Stimulated activated naive CD8-positive, alpha-beta T cell treated with anti-CD3 and anti-CD28 coated beads, Interleukin-15, Interleukin-2, amounts not matched to agents 100 U/mL and 50 U/mL, for 24 hours (primary cell): Measurements from ENCODE around the gene MDFI.
A peak's percentile ranks its signal among the peaks of the same experiment; 100 is the strongest.

Experiments
- ATAC-seq: fragments of 150-1000 bp; cut with Tn5 transposase; one replicate; pipeline ENCODE4 v1.10.0; 2021
- DNase-seq: peaks from one replicate; pipeline ENCODE4 v3.0.0; 2021

The MDFI gene, protein sequence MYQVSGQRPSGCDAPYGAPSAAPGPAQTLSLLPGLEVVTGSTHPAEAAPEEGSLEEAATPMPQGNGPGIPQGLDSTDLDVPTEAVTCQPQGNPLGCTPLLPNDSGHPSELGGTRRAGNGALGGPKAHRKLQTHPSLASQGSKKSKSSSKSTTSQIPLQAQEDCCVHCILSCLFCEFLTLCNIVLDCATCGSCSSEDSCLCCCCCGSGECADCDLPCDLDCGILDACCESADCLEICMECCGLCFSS

DNA sequence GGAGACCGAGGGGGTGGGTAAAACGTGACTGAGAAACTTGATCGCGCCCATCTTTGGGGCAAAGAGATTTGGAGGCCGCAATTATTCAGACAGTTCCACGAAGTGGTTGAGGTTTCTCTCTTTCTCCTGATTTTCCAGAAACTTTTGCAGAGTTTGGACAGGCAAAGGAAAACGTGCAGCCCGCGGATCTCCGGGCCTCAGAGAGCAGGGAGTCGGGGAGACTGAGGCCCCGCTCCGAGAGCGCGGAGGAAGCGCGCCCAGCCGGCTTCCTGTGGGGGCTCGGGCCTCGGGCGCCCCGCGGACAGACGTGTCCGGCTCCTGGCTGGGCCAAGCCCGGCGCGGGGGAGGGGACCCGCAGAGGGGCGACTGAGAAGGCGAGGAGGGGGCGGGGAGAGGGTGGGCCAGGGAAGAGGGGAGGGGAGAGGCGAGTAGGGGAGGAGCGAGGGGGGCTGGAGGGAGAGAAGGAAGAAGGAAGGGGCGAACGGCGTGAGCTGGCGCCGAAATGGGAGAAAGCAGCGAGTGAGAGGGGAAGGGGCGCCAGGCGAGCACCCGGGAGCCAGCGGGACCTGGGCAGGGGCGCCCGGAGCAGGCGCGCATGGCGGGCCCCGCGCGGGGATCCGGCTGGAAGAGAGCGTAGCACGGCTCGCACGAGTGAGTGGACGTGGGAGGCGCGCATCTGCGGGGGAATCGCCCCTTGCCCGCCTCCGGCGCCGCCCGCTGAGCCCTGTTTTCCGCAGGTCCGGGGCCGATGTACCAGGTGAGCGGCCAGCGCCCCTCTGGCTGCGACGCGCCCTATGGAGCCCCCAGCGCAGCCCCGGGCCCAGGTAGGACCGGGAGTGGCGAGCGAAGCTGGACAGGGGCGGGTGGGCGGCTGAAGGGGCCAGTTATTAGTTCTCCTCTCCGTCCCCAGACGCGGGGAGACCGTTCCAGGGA, at the start of gene MDFI:
Gene MDFI, plus strand, starts transcription at position 467 of the 933 bp plus-strand sequence. Its CDS starts 282 bp downstream, at position 749.
- DNase-seq (no peak), ATAC-seq (no peak)

- no peak for DNase-seq
- ATAC-seq: no peak
These were observed 49.0 kb upstream of the MDFI start for GRCh38 chr6:41589223-41589622.

DNA sequence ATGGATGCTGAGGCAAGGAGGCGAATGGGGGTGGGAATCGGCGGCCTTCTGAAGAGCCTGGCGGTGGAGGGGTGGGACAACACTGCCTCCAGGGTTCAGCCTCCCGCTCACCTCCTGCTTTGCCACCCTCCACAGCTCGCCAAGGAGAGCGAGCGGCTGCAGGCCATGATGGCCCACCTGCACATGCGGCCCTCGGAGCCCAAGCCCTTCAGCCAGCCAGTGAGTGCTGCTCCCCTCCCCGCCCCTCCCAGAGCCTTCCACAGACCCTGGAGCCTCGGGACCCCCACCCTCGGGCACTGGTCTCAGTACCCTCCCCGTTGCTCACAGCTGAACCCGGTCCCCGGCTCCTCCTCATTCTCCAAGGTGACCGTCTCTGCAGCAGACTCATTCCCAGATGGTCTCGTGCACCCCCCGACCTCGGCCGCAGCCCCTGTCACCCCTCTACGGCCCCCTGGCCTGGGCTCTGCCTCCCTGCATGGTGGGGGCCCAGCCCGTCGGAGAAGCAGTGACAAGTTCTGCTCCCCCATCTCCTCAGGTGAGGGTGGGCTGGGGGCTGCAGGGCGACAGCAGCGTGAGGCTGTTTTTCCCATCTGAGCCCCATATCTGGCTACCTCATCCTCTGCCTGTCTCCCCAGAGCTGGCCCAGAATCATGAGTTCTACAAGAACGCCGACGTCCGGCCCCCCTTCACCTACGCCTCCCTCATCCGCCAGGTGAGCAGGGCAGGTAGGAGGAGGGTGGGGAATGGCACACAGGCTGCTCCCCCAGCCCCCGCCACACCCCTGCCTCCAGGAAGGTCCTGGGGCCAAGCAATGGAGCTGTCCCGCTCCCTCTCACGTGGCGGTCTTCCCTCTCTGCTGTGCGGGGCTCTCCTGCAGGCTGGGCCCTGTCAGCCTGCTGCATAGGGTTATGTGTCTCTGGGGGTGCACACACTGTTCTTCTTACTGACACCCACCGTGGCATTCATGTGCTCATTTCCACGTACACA, 48.3 kb upstream of the MDFI start:
- no peak for DNase-seq
- ATAC-seq: no peak

DNA sequence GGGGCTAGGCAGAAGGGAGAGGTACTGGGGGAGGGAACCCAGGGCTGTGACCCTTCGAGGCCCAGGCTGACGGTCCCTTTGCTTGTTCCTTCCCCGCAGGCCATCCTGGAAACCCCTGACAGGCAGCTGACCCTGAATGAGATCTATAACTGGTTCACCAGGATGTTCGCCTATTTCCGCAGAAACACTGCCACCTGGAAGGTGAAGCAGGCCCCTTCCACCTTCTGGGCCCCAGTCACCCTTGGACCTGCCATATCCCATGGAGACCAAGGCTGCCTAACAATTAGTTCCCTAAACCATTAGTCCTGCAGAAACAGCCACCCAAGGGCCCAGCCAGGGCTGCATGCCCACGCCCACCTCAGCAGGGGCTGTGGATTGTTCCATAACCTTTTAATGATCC, 47.1 kb upstream of the MDFI start:
- no peak for ATAC-seq
- no peak for DNase-seq

DNA sequence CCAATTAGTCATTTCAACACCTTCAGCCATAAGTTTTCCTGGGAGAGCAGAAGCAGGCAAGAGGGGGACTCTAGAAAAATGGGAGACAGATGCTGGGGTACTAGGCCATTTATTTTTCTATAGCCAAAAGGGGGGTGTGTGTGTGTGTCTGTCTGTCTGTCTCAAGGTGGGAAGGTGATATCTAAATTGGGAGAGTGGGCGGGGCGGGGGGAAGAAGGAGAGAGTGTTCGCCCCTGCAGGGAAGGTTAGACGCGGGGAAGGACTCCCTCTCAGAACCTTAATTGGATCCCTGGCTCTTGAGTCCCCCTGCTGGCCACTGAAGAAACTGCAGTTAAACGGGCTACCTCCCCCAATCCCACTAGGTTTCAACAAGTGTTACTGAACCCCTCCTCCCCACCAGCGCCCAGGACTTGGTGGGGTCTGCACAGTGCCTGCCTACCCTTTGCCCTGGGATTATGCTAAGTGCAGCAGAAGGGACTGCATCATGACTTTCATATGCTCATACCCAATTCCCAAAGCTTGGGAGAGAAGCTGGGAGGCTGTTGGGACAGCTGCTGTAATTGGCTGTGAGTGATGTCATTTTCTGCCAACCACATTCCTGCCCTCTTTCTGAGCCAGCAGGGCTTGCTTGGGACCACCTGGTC, 46.3 kb upstream of the MDFI start:
- ATAC-seq (peak; percentile 68), DNase-seq (peak; percentile 81)

DNA sequence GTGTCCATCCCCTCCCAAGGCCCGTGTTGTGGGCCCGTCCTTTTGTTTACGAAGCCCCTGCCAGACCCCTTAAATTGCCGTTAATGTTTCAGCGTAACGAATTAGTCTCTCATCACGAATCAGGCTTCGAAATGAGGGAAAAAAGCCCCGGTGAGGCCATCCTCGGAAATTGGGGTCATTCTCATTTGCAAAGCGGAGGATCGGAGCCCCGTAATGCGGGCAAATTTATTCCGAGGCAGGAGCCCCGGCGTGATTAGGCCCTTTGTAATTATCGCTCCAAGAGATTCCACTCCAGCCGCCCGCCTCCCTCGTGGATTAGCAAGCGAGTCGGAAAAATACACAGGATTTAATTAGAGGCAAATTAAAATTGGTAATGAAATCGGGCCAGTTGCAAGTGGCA, 44.9 kb upstream of the MDFI start:
- ATAC-seq: no peak
- no peak for DNase-seq

DNA sequence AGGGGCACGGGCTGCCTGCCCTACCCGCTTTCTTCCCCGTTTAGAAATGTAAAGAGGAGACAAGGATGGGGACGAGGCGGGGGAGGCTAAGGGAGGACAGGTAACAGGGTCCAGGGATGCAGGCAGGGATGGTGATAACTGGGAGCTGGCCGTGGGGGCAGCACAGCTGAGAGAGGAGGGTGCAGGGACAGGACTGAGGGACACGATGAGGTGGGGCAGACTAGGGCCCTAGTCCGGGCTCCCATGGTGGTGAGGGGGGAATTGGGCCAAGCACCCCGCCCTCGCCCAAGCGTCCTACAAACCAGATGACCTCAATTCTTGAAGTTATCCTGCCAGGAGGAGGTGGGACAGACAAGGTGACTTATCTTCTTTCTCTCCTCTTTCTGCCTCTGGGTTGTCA, 44.4 kb upstream of the MDFI start:
- DNase-seq (no peak), ATAC-seq (no peak)

DNA sequence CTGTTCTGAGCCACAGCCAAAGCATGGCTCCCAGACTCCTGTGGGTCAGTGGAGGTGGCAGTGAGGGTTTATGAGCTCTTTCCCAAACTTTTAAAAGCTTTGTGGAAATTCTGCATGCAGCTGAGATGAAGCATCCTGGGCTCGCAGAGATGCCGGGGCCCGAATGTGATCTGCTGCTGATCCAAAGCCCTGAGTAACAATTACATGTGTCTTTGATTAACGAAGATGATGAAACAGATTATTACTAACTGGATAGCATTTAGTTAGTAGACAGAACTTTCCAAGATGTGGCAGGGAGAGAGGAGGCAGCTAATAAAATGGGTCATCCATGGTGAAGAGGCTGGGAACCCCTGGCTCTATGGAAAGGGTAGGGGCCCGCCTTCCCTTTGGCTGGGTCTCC, 43.9 kb upstream of the MDFI start:
- ATAC-seq: no peak

GRCh38 chr6:41594766-41595165, 43.5 kb upstream of the MDFI start:
- DNase-seq (no peak), ATAC-seq (no peak)

More for the DNA sequence above, 43.9 kb upstream of the MDFI start:
- no peak for DNase-seq

DNA sequence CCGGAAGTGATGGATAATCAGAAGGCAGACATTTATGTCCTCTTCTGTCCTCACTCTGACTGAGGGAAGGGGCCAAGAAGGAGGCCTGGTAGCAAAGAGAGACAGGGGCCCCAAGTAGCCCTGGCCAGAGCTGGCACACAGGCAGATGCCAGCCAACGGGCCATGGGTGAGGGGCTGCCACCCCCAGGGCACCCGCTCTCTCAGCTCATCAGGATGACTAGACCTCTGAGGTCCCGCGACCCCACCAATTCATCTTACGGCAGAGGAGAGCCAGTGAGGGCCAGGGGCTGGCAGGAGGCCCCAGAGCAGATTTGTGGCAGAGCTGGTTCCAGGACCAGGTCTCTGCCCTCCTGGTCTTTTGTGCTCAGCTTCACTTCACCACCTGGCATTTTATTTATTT, 43.1 kb upstream of the MDFI start:
- ATAC-seq: no peak

DNA sequence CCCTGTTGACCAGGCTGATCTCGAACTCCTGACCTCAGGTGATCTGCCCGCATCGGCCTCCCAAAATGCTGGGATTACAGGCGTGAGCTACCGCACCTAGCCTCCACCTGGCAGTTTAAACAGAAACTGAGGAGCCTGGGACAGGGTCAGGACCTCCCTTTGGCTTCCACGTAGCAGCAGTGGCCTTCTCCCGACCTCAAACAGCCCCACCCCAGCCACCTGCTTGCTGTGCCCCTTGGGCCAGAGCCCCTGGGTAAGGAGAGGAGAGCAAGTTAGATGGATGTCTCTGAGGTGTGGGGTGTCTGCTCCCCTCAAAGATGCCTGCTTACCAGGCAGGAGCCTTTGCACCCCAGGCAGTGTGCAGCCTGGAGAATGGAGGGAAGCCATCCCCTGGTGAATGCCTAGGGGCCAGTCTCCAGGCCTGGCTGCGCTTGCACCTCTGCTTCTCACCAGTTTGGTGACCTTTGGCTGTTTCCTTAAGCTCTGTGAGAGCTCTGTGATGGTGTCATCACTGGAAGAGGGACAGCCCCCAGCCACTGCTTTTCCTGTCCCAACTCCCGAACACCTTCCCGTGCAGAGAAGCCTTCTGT, 42.1 kb upstream of the MDFI start:
- DNase-seq (no peak), ATAC-seq (no peak)

More for the DNA sequence above, 43.1 kb upstream of the MDFI start:
- no peak for DNase-seq

- DNase-seq: no peak
- ATAC-seq: no peak
These were observed 41.5 kb upstream of the MDFI start for GRCh38 chr6:41596807-41597206.

DNA sequence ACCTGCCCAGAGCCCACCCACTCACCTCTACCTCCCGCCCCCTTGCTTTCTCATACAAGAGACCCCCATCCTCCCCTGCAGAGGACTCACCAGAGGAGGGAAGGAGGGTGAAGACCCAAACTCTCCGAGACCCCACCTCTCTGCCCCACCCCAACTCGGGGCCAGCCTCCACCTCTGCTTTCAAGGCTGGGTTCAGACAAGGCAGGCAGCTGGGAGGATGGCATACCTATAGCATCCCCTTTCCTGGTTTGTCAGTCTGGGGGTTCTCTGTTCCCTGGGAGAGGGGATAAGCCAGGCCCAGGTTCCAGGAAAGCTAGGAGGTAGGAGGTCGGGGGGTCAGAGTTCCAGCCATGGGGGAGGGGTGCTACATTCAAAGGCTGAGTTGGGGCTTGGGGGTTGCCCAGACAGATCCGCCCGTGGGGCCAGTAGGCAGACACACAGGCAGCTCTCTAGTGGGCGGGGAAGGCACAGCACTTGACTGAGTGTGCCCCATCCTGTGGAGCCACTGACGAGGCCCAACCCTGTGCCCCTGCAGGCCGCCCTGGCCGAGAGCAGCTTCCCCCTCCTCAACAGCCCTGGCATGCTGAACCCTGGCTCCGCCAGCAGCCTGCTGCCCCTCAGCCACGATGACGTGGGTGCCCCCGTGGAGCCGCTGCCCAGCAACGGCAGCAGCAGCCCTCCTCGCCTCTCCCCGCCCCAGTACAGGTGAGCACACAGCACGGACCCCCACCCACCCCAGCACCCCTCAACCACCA, 40.8 kb upstream of the MDFI start:
- ATAC-seq (no peak), DNase-seq (no peak)

DNA sequence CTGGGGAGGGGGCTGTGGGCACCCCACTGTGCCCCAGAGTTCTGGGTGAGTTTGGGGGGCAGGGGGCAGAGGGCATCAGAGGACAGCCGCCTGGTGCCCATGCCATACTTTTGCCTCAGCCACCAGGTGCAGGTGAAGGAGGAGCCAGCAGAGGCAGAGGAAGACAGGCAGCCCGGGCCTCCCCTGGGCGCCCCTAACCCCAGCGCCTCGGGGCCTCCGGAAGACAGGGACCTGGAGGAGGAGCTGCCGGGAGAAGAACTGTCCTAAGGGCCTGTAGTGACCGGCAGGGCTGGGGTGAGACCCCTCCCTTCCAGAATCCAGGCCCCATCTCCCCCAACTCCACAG, 39.6 kb upstream of the MDFI start:
- ATAC-seq: no peak
- DNase-seq: no peak

DNA sequence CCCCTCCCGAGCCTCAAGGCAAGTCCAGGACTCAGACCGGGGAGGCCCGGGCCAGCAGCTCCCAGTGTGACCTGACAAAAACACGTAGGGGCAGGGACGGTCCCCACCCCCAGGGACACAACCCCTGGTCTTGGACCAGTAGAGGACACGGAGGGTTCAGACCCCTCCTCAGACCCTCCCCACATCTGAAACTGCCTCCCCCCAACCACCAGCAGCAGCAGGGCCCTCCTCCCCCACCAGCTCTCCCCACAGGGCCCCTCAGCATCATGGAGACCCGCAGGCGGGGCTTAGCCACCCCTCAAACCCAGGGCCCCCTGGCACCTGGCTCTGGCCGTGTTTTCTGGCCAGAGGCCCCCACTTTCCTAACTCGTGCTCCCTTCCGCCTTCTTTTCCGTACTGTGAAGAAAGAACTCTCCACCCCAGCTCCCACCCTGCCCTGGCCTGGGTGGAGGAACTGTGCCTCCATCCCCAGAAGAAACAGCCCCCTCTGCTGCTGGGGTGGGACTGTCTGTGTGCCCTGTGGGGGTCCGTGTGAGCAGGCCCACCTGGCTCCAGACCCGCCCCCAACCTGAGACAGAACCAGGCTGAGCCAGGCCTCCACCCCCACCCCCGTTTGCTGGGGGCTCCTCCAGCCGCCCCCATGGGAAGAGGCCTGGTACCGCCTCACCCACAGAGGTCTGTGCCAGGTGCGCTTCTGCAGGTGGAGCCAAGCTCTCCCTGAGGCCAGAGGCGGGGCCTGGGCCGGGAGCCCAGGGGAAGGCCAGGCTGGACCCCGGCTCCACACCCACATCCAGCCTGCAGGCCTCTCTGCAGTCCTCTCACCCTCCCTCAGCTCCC, 39.0 kb upstream of the MDFI start:
- no peak for ATAC-seq
- no peak for DNase-seq

DNA sequence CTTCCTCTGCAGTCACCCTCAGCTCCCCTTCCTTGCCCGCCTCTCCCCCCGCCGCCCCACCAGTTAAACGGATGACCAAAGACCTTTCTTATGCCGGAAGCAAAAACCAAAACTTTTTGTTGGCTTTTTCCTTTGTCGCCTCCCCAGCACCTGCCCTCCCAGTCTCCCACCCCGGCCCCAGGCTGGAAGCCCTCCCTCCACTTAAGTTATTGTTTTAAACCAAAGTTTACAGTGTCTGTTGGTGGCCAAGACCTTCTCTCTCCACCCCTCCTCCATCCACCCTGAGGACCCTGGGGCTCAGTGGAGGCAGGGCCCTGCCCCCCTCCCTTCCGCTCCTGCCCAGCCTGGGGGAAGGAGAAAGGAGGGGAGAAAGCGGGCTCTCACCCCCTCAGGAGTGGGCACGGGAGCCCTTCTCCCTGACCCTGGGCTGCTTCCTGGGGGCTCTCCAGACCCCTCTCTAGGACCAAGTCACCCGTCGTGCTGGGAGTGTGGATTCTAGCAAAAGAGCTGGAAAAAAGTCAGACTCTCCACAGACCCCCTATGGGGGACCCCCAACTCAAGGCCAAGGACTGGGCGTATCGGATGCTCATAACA, 38.3 kb upstream of the MDFI start:
- ATAC-seq (no peak), DNase-seq (no peak)

DNA sequence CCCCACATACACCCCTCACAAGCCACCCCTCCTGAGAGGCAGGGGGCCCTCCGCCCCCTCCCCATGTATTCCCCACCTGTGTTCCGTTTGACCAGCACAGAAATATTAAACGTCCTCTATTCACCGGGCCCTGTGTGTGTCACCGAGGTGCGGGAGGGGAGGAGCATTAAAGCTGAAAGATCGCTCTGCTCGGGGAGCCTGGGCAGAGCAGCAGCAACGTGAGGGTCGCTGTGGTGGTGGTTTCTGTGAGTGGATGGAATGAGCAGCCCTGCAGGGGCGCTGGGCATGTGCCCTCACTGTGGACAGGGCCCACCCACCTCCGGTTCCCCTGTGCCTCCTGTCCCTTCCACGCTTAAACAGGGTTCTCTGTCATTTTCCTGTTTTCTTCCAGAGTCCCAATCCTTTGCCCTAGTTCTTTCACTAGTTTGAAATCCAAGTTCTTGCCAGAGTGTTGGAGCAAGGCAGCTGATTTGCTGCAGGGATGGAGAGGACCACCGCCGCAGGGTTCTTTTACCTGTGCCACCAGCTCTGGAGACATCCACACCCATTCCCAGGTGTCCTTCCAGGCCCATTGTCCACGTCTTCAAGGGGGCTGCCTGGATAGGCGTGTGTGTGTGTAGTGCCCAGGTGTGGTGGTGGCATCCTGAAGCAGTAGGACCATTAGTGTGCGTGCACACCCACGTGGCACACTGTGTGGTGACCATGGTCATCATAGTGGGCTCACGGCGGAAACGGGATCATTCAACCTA, 37.6 kb upstream of the MDFI start:
- no peak for ATAC-seq
- DNase-seq: no peak

GRCh38 chr6:41601248-41601549, 37.1 kb upstream of the MDFI start:
- no peak for DNase-seq
- no peak for ATAC-seq

GRCh38 chr6:41602422-41602743, 35.9 kb upstream of the MDFI start:
- DNase-seq (no peak), ATAC-seq (no peak)
